RPMI8226 (cell line): ENCODE measurements around the gene ACTR8.

Experiments used
- DNase-seq: peaks from one replicate; pipeline ENCODE4 v3.0.0-alpha.2; 2015

Gene ACTR8

GRCh38 chr3:53833700-53834099 is 48.3 kb downstream of the ACTR8 start:
- DNase-seq, result no peak

DNA sequence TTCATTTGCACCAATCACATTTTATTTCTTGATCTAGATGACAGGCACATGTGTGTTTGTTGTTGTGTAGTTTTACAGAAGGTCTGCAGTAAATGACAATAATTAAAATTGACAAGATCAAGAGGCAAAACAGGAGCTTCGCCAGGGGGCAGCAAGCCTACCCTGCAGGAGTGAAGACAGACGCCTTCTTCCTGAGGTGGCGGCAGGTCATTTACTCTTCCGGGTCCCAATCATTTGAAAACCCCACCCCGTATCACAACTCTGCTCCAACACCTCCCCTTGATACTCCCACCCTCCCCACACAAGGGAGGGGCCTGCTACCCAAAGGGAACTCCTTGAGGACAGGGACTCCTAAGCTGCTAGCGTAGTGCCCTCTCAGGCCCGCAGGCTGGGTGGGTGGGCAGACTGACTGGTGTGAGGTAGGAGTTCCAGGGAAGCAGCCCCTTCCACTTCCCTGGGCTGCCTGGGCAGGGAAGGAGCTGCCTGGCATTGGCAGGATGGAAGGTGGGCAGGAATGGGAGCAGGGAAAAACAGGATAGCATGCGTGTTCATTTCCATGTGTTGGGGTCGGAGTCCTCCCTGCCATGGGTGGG is 48.8 kb downstream of the ACTR8 start:
- no peak for DNase-seq

- no peak for DNase-seq
Measured at GRCh38 chr3:53830944-53831343, 51.0 kb downstream of the ACTR8 start.

DNA sequence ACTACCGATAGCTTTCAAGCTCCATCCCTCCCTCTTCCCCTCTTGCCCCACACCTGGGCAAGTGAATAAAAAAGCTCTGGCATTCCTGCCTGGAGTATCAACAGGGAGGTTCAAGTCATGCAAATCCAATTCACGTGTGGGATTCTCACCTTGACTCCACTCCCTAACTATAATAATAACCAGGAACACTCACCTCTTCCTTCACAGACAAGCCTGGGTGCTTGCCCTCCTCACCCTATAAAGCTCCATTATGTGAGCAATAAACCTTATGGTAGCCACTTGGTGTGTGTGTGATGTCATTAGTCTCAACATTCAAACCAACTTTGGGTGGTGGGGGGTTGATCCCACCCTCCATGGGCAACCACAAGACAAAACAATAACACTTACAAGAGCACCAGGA is 52.3 kb downstream of the ACTR8 start:
- DNase-seq, result no peak

- DNase-seq, result no peak
Measured at GRCh38 chr3:53828581-53828980, 53.4 kb downstream of the ACTR8 start.

- no peak for DNase-seq
Measured at GRCh38 chr3:53826048-53826447, 55.9 kb downstream of the ACTR8 start.

GRCh38 chr3:53824795-53825194 is 57.2 kb downstream of the ACTR8 start:
- DNase-seq, result no peak

DNA sequence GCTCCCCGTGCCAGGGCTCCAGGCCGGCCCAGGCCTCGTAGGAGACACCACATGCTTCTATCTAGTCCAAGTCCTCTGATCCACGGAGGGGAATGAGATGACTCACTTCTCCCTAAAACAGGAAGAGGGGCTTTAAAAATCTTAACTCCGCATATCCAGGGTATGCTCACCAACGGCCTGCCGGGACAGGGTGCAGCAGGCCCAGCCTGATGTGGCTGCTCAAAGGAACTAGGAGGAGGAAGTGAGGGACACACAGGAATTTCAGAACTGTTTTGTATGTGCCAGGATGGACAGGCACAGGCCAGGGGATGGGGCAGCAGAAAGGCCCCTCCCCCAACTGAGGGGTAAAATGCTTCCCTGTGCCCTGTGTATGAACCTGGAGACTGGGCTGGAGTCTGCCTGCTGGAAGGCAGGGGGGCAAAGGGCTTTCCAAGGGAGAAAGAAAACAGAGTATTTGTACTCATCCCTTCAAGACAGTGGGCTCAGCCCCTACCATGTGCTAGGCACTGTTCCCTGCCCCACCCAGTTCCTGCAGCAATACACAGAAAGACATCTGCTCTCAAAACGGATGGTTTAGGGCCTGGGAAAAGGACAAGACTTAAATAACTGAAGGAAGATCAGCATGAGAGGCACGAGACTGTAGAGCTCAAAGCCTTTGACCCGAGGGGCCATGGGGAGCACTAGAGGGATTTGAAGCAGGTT is 57.8 kb downstream of the ACTR8 start:
- no peak for DNase-seq

- no peak for DNase-seq
Measured at GRCh38 chr3:53823026-53823955, 58.7 kb downstream of the ACTR8 start.

DNA sequence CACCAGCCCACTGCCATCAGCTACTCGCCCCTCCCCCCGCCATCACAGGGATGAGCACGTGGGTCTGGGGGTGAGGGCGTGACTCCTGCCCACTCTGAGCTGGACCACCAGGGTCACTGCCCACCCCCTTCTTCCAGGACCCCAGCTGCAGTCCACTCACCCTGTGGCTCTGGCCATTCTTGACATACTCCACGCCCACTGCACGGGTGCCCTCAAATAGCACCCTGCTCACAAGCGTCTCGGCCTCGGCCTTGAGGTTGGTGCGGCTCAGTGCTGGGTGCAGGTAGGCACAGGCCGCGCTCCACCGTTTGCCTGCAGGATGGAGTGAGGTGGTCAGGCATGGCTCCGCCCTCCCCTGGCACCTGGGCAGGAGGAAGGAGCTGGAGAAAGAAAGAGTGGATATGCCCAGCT is 59.6 kb downstream of the ACTR8 start:
- no peak for DNase-seq

GRCh38 chr3:53821631-53822121 is 60.3 kb downstream of the ACTR8 start:
- DNase-seq, result no peak

DNA sequence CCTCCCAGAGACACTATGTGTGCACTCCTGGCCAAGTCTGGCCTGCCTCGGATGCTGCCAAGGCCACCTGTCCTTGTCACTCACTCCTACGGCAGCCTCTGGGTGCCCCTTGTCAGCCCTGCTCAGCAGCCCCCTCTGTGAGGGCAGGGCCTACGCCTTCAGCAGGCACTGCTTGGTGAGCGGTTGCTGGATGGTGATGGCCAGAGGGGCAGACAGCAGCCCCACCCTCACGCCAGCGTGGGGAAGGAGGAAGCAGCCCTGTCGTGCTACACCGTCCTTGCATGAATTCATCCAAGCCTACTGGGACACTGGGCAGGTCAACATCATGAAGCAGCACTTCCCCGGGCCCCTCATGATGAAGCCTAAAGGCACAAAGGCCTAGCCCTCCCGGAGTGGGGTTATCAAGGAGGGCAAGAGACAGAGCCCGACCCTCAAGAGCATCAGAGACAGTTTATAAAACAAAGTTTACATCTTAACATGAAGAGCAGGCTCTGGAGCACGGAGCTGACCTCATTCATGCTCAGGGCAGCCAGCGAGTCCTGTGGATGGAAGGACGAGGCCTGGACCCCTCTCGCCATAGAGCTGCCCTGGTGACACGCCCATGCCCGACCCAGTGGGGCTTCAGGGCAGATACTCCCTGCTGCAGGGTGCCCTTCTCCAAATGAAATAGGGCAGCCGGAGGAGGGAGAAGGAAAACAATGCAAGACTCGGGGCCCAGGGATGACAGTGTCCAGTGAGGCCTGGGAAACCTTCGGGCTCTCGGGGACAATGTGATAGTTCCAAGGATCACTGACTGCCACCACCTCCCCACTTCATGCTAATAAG is 61.0 kb downstream of the ACTR8 start:
- DNase-seq, result no peak

DNA sequence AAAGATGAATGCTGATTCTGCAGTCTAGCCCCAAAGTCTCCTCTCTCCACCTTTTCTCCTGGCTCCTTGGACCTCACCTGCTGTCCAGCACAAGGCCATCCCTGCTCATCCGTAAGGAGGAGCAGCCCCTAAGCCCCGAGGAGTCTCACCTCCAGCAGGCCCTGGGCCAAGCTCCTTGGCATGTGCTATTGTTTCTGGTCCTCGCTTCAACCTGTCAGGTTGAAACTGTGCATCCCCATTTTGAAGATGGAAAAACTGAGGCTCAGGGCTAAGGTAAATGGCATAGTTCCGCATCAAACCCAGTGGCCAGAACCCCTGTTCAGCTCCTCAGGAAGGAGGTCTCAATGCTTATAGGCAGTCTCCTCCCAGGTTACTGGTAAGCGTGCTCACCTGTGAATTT is 61.9 kb downstream of the ACTR8 start:
- DNase-seq, result no peak

- DNase-seq, result no peak
Measured at GRCh38 chr3:53819163-53819868, 62.6 kb downstream of the ACTR8 start.

DNA sequence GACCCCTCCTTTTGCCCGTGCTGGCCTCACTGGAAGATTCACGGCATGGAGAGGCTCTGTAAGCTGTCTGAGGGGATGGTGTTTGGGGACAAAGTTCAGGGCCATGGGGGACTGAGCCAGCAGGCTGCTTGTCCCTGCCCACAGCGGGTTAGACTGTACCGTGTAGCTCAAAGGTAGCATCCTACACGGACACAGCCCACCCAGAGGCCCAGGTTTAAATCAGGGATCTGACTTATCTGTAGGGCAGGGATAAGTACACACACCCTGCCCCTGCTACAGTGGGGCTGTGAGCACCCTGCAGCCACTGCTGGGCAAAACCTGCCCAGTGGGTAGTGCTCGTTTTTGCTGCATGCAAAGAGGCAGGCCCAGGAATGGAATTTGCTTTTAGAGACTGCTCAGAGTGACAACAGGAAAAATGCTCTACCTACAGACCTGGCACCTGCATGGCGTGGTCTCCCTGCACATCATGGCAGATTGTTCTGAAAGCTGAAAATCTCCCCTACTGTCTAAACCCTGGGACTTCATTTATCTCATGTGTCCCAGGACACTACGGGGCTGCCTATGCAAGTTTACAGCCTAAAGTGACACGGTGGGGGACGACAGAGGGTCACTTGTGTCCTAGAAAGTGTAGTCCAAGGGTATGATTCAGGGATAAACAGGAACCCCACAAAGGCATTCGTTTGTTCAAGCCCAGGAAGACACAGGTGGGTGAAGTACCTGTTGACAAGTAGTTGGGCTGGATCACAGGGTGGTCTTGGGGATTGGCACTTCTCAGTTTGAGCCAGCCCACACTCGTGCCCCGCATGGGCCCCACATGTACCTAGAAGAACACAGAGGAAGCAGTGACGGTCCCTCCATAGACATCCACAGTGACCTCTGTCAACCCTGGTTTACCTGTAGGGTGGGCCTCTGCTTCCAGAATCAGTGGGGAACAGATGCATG is 63.5 kb downstream of the ACTR8 start:
- DNase-seq, result no peak

DNA sequence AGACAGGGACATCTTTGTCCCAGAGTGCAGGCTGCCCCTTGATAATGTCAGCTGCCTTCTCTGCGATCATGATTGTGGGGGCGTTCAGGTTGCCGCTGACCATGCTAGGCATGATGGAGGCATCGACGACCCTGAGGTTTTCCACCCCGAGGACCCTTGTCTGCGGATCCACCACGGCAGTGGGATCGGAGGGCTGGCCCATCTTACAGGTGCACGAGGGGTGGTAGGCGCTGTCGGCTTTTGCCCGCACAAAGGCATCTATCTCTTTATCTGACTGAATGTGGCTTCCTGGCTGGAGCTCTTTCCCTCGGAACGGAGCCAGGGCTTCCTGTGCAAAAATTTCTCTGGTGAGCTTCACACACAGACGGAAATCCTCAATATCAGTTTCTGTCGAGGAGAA is 64.1 kb downstream of the ACTR8 start:
- no peak for DNase-seq

DNA sequence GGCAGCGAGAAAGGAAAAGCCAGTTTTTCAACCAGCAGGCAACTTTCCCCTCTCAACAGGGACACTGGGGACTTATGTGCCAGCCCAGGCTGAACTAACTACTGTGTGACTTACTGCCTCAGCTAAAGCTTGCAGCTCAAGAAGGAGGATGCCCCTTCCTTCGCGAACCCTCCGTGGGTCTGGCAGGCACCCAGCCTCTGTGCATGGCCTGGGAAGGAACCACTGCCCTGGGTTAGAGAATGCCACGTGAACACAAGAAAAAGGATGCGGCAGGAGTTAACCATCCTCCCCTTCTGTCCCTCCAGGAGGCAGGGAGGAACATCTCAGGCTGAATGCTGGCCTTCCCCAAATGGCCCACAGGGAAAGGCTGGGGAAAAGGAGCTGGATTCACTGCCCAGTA is 64.7 kb downstream of the ACTR8 start:
- DNase-seq, result no peak
